Activated T-cell treated with anti-CD3 and anti-CD28 coated beads, Interleukin-2, amount 50 U/mL, for 1 hour (primary cell): ENCODE results near the gene MIDN.

Experiments
- DNase-seq: peaks from one replicate; pipeline ENCODE4 v3.0.0-alpha.2; 2020

MIDN gene

GRCh38 chr19:1271528-1272422, 23.4 kb downstream of the MIDN start:
- DNase-seq, result no peak

DNA sequence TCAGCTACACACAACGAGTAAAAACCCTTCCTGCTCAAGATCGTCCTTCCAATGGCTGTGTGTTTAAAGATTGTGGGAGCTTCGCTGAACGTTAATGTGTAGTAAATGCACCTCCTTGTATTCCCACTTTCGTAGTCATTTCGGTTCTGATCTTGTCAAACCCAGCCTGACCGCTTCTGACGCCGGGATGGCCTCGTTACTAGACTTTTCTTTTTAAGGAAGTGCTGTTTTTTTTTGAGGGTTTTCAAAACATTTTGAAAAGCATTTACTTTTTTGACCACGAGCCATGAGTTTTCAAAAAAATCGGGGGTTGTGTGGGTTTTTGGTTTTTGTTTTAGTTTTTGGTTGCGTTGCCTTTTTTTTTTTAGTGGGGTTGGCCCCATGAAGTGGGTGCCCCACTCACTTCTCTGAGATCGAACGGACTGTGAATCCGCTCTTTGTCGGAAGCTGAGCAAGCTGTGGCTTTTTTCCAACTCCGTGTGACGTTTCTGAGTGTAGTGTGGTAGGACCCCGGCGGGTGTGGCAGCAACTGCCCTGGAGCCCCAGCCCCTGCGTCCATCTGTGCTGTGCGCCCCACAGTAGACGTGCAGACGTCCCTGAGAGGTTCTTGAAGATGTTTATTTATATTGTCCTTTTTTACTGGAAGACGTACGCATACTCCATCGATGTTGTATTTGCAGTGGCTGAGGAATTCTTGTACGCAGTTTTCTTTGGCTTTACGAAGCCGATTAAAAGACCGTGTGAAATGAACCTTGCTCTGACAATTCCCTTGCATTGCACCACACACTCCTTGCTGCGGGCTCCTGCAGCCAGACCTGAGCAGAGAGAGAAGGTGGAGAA, 24.3 kb downstream of the MIDN start:
- no peak for DNase-seq

DNA sequence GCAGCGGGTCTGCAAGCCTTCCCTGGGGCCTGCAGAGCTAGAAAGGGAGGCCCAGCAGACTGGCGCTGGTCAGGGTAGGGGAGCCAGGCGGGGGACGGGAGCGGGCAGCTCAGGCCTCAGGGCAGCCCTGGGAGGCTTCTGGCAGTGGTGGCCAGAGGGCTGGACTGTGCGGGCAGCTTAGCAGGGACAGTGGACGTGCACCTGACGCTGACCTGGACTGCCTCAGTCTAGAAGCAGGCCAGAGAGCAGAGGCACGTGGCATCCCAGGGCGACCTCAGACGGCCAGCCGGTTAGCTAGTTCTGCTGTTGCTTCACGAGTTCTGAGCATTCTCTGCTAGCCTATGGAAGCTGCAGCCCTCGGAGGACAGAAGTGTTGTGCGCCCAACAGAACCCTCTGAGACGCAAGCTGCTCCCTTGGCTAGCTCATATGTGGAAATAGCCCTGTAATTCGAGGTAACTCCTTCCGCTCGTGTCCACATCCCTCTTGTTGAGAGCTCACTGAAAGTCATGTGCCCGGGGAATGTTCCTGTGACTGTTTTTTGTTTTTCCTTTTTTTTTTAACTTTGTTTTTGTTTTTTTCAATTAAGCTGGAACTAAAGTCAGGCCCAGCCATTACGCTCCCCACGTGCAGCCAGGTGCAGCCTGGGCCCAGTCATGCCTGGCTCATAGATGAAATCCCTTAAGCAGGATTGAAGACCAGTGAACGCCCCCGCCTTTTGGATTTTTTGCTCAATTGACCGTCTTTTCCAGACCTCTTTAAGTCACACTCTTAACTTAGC, 25.1 kb downstream of the MIDN start:
- no peak for DNase-seq

GRCh38 chr19:1274081-1274851, 25.9 kb downstream of the MIDN start:
- DNase-seq, result no peak

DNA sequence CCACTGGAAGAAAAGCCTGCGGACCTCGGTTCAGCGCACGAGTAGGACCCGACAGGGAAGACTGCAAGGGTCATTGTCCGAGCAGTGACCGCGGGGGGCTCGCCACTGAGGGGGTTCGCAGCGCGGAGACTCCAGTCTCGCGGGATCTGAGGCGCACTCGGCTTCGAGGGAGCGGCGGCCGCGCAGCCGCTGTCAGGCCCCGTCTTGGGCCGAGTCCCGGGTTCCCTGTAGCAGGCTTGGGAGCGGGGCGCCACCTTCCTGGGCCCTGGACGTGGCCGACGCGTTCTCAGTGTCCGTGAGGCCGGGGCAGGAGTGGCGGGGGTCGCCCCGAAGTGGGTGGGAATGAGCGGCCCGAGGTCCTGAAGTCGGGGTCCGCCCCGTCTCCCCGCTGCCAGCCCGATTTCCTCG, 26.5 kb downstream of the MIDN start:
- DNase-seq, result no peak

GRCh38 chr19:1275260-1275975, 27.0 kb downstream of the MIDN start, which contains the start of gene FAM174C:
FAM174C (plus strand) TSS chr19:1275530; CDS start chr19:1275550, 20 bp downstream.
- peak; percentile 94 for DNase-seq

DNA sequence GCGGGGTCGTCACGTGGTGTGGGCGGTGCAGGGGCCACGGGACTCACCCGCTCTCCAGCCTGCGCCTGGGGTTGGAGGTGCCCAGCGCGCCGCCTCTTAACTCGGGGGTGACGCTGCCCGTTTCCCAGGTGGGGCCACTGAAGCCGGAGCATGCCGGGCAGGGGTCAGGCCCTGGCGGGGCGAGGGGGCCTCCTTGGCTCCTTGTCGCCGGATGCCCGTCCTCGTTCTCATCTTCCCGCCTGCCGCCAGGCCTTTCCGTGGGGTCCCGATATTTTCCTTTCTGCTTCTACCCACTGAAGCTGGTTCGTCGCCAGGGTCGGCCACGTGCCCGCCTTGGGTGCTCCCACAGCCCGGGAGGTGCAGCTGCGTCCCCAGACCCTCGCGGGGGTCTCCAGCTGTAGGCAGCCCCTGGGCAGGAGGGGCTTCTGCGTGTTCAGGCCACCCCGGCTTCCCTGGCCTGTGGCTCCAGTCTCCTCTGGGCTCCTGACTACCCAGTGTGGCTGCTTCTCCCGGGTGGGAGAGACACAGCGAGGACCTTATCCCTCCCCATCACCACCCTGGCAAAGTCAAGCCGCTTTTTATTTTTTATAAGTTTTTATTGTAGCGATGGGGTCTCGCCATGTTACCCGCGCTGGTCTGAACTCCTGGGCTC, 27.7 kb downstream of the MIDN start:
- no peak for DNase-seq

- no peak for DNase-seq
Measured at GRCh38 chr19:1276628-1277022, 28.2 kb downstream of the MIDN start.

DNA sequence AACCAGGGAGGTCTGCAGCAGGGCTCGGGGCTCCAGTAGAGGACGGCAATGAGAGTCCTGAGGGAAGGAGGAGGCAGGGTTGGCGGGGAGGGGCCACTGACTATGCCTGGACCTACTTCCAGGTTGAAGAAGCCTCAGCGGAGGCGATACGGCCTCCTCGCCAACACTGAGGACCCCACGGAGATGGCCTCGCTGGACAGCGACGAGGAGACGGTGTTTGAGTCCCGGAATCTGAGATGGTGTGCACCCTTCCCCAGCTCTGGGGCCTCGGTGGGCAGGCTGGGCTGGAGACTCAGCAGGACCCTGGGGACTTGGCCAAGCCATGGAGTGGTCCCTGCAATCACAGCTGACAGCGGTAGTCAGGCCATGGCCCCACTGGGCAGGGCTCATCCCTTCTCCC, 28.7 kb downstream of the MIDN start:
- DNase-seq, result no peak

DNA sequence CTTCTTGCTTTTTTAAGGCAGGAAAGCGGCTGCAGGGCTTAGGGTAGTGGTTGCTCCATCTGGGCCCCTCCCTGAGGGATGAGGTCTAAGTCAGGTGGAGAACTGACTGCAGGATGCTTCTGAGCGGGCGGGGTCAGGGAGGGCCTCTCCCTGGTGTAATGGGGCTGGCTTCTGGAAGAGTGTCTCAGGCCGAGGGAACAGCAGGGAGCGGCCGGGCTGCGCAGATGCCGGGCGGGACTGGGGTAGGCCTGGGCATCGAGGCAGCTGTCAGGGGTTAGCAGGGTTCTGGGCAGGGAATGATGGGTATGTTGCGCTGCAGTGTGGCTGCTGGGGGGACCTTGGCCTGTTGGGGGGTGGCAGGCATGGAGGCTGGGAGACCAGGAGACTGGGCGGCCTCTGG, 29.7 kb downstream of the MIDN start:
- DNase-seq, result no peak

DNA sequence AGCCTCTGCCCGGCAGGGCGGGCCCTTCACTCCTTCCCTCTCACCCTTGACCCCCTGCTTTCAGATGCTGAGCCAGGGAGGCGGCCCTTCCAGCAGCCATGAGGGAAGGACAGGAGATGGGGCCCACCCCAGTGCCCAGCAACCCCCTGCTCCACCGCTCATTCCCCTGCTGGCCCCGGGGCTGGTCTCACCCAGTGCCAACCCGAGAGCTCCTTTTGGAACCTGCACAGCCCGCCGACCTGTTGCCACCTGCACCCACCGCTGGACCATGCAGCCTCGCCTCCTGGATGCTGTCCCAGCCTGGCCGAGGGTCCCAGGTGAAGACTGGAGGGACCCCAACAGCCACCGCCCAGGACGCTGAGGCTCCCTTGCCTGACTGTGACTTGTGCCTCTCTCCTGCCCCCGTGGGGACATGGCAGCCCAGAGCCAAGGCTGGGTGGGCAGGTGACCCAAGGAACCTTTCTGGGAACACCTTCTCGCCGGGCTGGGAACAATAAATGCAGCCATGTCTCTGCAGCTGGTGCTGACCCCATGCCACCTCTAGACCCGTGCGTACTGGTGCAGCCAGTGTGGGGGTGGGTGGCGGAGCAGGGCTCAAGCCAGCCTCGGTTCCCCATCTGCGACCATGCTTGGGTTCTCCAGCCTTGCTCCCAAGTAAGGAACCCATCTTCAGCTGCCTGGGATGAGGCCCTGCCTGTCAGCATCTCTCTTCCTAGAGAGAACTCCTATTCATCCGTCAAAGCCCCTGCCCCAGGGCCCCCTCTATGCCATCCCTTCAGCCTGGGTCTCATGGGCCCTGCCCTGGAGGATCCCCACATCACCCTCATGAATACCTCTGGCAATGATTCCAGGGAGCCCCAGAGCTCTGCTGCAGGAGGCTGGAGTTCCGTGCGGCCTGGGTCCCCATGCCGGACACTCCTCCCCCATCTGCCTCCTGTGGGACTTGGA, 30.6 kb downstream of the MIDN start:
- DNase-seq, result no peak

DNA sequence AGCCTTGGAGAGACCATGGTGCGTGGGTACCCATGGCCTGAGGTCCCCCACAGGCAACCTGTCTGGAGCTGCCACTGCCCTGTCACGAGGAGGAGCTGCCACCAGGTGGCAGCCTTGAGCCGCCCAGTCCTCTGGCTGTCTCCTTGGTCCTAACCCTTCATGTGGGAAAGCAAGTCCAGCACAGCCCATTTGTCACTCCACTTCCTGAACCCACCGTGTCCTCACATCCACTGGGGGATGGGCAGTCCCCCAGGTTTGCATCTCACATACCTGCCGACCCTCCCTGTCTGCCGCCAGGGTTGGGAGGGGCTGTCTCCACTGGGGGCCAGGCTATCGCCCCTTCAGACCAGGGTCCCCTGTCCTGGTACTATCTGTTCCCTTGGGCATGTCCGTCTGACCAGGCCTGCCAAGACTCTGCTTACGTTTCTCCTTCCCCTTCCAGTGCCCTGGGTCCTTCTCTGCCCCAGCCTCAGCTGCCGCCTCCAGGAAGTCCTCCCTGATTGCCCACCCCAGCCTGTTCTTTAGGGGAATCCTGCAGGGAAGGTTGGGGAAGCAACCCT, 31.5 kb downstream of the MIDN start:
- peak; percentile 82 for DNase-seq

- no peak for DNase-seq
Measured at GRCh38 chr19:1280636-1281568, 32.5 kb downstream of the MIDN start.

GRCh38 chr19:1281569-1282287, 33.3 kb downstream of the MIDN start:
- DNase-seq, result no peak

- no peak for DNase-seq
Measured at GRCh38 chr19:1282588-1283206, 34.3 kb downstream of the MIDN start.

DNA sequence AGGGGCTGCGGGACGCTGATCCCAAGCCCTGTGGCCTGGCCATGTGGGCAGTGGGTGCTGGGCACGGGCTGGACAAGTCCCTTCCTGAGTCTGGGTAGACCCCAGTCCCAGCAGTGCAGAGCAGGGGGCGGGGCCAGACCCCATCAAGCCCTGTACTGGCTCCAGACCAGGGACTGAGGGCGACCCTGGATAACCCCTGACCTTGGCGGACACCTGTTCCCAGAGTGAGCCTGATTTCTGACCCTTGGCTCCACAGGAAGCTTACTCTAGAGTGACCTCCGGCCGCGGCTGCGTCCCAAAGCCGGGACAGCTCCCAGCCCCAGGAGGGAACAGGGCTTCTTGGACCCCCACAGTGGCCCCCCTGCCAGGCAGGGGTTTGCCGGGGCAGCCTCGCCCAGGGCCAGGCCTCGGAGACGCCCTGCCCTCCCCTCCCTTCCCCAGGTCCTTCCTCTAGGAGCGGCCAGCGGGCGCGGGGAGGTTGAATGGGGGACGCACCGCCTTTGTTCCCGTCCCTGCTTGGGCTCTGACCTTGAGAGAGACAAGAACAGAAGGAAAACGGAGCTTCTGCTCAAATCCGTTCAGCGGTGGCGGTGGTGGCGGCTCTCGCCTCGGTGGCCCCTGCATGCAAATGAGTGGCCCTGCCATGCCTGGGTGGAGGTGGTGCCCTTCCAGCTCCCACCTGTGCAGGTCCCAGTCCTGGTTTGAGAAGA, 35.0 kb downstream of the MIDN start:
- DNase-seq, result no peak

- no peak for DNase-seq
Measured at GRCh38 chr19:1283917-1284292, 35.5 kb downstream of the MIDN start.
